ENCODE measurements around the gene EXD2.

The EXD2 gene, protein sequence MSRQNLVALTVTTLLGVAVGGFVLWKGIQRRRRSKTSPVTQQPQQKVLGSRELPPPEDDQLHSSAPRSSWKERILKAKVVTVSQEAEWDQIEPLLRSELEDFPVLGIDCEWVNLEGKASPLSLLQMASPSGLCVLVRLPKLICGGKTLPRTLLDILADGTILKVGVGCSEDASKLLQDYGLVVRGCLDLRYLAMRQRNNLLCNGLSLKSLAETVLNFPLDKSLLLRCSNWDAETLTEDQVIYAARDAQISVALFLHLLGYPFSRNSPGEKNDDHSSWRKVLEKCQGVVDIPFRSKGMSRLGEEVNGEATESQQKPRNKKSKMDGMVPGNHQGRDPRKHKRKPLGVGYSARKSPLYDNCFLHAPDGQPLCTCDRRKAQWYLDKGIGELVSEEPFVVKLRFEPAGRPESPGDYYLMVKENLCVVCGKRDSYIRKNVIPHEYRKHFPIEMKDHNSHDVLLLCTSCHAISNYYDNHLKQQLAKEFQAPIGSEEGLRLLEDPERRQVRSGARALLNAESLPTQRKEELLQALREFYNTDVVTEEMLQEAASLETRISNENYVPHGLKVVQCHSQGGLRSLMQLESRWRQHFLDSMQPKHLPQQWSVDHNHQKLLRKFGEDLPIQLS

DNA sequence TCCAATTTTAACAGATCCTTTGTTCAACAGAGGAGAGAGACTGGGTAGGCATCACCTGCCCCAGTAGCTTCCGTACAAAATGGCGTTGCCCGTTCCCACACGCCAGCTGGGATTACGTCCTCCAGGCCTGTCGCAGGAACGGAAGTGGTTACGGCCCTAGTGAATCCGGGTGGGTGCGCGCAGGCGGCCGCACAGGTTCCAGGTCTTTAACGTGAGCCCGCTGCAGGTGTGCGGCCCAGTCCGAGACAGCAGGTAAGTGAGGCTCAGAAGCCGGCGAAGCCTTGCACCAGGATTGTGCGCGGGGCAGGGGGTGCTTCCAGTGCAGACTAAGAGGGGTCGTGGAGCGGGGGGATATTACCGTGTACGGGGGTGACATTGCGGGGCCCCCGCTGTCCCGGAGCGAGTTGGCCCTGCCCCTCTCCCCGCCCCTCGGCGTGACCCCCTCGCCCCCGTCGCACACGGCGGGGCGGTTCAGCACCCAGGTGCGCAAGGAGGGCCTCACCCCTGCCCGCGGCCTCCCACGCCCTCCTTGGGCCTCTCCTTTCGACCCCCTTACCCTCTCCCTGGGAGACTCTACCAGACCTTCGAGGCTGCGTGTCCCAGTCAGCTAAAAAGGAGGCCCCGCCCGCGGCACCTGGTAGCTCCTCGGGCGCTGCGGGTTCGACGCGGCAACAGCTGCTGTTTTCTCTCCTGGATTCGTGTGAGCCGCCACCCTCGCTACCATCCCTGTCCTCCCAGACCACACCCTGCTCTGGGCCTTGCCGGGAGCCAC is at the start of gene EXD2:
Gene EXD2, plus strand, starts transcription at position 159 of the 772 bp plus-strand sequence. CDS start 17,973 bp downstream, outside the sequence.
- Mint-ChIP-seq H3K27ac (peak within 1 kb of the TSS; percentile 88), H3K4me3 (peak within 1 kb of the TSS; percentile 93), H3K27me3 (peaks cover 15% of the 10 kb centered on the region), H3K9me3 (no peaks in the 10 kb centered on the region), H3K4me1 (ENCODE audit: low read depth) (peaks cover 16% of the 10 kb centered on the region), H3K36me3 (ENCODE audit: low read depth) (peaks cover 10% of the 10 kb centered on the region)
- intact Hi-C loops (cut with micrococcal nuclease), result loop anchor here (5.0 kb wide), 1 partner anchor 39 kb away; the partner anchor contains the start of gene DCAF5

DNA sequence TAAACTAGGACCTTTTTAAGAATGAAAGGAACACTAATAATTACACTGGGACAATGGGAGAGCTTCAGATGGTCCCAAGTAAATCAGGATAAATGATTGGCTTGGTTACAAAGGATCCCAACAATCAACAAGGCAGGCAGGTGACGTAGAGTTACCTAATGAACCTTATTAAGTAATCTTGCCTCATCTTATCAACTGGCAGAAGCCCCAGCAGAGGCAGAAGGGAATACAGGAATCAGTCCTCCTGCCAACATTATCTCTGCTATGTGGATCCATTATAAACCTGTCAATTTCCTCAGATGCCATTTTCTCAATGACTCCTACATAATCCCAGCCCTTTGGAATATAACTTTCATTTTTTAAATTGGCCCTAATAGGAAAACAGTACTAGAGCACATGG is 49.7 kb upstream of the EXD2 start:
- H3K27me3 Mint-ChIP-seq, result no peaks in the 10 kb centered on the region
- H3K27ac Mint-ChIP-seq, result no peak overlapping the region
- peaks cover 28% of the 10 kb centered on the region for H3K36me3 Mint-ChIP-seq (ENCODE audit: low read depth)
- intact Hi-C loops (cut with micrococcal nuclease), result no loop called here
- no peaks in the 10 kb centered on the region for H3K9me3 Mint-ChIP-seq
- peaks cover 31% of the 10 kb centered on the region for H3K4me1 Mint-ChIP-seq (ENCODE audit: low read depth)
- no peak overlapping the region for H3K4me3 Mint-ChIP-seq

DNA sequence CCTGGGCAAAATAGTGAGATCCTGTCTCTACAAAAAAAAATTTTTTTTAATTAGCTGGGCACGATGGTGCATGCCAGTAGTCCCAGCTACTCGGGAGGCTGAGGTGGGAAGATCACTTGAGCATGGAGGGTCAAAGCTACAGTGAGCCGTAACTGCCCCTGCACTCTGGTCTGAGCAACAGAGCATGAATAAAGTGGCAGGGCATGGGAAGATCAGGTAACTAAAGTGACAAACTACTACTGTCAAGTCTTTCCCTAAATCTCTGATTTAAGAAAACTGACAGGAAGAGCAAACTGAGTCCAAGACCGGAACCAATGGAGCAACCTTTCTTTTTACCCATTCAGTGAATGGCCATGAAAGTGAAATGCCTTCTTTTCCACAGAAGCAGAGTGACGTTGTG is 49.2 kb upstream of the EXD2 start:
- Mint-ChIP-seq H3K4me3 (no peak overlapping the region), H3K27ac (no peak overlapping the region), H3K36me3 (ENCODE audit: low read depth) (peaks cover 28% of the 10 kb centered on the region), H3K27me3 (no peaks in the 10 kb centered on the region), H3K9me3 (no peaks in the 10 kb centered on the region), H3K4me1 (ENCODE audit: low read depth) (peaks cover 31% of the 10 kb centered on the region)
- intact Hi-C loops (cut with micrococcal nuclease), result no loop called here

DNA sequence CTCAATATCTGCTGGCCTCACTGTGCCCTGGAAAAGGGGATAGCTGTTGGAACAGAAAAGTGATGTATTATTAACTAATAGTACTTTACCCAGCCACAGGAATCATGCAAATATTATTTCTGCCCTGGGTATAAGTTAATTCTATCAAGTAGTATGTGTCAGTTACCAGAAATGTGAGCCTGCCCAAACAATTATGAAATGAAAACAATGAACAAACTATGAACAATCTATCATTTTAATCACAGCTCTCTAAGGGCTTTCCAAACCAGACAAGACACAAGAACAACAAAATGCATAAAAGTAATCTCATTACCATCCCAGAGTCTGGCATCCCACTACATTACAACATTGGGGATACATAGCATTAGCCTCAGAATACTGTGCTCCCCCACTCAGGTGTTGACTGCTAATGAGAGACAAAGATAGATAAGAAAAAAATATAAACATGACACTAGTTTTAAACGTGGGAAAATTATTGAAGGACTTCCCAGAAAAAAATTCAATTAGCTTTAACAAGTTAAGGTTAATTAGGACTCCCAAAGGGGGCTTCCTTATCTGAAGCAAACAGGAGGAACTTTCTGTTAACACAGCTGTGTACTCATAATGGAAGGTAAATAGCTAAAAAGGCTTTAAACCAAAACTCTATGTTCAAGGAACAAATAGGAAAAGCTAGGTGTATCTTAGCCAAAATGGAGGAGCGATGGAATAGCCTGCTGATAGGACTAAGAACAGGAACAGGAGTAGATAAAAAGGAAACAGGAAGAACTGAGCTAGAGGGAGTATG is 41.6 kb upstream of the EXD2 start:
- peaks cover 52% of the 10 kb centered on the region for H3K36me3 Mint-ChIP-seq (ENCODE audit: low read depth)
- H3K9me3 Mint-ChIP-seq, result no peaks in the 10 kb centered on the region
- H3K4me3 Mint-ChIP-seq, result no peak overlapping the region
- H3K27me3 Mint-ChIP-seq, result no peaks in the 10 kb centered on the region
- intact Hi-C loops (cut with micrococcal nuclease), result loop anchor here (5.0 kb wide), 1 partner anchor 43 kb away; the partner anchor contains the start of gene EXD2
- peaks cover 41% of the 10 kb centered on the region for H3K4me1 Mint-ChIP-seq (ENCODE audit: low read depth)
- peak overlapping the region; percentile 43 for H3K27ac Mint-ChIP-seq

DNA sequence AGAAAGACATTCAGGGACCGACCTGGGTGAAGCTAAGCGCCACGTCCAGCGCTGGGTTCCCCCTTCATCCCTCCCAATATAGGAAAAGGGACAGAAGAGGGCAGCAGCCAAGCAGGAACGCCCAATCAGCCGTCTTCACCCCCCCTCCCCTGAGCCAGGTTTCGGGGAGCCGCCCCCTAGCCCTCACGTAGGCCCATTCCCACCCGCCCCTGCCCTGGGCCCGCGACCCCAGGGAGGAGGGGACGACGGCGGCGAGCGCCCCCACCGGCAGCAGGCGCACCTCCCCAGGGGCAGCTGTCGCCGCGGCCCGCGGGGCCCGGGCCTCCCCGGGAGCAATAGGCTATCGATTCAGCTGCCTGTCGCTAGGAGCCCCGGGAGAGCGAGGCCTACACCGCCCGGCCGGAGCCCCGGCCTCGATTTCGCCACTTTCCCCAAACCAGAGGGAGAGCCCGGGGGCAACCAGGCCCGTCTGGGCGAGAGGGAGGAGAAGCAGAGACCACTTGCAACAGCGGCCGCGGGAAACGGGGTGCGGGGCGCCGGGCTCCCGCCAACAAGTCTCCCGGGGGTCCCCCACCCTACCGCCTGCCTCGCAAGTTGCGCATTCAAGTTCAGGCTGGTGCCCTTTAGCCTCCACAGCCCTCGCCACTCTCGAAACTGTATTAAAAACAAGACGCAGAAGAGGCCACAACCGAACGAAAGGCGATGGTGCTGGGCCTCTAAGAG is 39.7 kb upstream of the EXD2 start:
- intact Hi-C loops (cut with micrococcal nuclease), result loop anchor here (2.0 to 5.0 kb wide), 2 partner anchors 41 to 175 kb away; partner anchors contain the start of gene EXD2
- H3K9me3 Mint-ChIP-seq, result no peaks in the 10 kb centered on the region
- peak overlapping the region; percentile 96 for H3K27ac Mint-ChIP-seq
- H3K4me1 Mint-ChIP-seq (ENCODE audit: low read depth), result peaks cover 41% of the 10 kb centered on the region
- peak overlapping the region; percentile 92 for H3K4me3 Mint-ChIP-seq
- H3K36me3 Mint-ChIP-seq (ENCODE audit: low read depth), result peaks cover 52% of the 10 kb centered on the region
- H3K27me3 Mint-ChIP-seq, result peaks cover 8% of the 10 kb centered on the region

DNA sequence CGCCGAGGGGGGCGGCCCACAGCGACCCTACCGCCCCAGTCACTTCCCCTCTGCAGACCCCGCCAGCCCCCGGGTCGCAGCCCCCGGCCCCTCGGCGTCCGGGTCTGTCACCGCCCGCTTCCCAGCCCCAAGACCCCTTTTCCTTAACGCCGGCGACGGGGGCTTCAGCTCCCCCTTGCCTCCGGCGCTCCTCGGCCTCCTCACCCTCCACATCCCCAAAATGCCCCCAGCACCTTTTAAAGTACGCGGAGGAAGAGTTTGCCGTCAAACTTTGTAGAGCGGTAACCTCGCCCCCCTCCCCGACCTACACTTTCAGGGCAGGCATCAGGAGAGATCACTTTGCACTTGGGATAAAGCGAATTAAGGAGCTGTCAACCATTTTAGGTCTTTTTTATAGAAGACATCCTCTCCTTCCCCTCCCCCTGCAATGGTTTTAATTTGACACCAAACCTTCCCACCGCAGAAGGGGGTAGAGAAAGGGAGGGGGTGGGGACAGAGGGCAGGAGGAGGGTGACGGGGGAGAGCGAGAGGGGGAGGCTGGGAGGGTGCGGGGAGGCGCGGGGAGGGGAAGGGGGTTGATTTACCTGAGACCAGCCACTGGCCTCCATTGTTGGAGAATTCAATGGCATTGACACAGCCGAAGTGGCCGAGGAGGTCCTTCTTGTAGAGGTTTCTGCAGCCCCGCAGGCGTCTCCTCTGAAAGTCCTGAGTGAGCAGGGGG is 39.0 kb upstream of the EXD2 start:
- Mint-ChIP-seq H3K36me3 (ENCODE audit: low read depth) (peaks cover 51% of the 10 kb centered on the region), H3K4me3 (peak overlapping the region; percentile 92), H3K9me3 (no peaks in the 10 kb centered on the region), H3K27me3 (peaks cover 9% of the 10 kb centered on the region), H3K27ac (peak overlapping the region; percentile 96), H3K4me1 (ENCODE audit: low read depth) (peaks cover 40% of the 10 kb centered on the region)
- intact Hi-C loops (cut with micrococcal nuclease), result loop anchor here (2.0 to 5.0 kb wide), 2 partner anchors 40 to 176 kb away; partner anchors contain the start of gene EXD2

DNA sequence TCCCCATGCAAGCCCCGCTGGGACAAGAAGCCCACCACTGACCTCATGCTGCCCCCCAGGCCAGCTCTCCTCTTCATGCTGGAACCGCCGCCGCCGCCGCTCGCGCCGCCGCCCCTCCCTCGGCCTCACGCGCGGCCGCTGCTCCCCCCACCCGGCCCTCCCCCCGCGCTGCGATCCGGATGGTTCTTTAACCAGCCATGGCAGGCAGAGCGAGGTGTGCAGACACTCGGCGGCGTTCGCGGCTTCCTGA is 38.5 kb upstream of the EXD2 start, which contains the start of gene DCAF5:
Gene DCAF5, minus strand, starts transcription at position 218 of the 250 bp plus-strand sequence. Its CDS starts 141 bp downstream, at position 77.
- intact Hi-C loops (cut with micrococcal nuclease), result loop anchor here (2.0 to 5.0 kb wide), 2 partner anchors 39 to 176 kb away; partner anchors contain the start of gene EXD2
- H3K27me3 Mint-ChIP-seq, result peaks cover 12% of the 10 kb centered on the region
- H3K4me1 Mint-ChIP-seq (ENCODE audit: low read depth), result peaks cover 35% of the 10 kb centered on the region
- H3K27ac Mint-ChIP-seq, result peak within 1 kb of the TSS; percentile 96
- no peaks in the 10 kb centered on the region for H3K9me3 Mint-ChIP-seq
- peak within 1 kb of the TSS; percentile 92 for H3K4me3 Mint-ChIP-seq
- H3K36me3 Mint-ChIP-seq (ENCODE audit: low read depth), result peaks cover 46% of the 10 kb centered on the region

DNA sequence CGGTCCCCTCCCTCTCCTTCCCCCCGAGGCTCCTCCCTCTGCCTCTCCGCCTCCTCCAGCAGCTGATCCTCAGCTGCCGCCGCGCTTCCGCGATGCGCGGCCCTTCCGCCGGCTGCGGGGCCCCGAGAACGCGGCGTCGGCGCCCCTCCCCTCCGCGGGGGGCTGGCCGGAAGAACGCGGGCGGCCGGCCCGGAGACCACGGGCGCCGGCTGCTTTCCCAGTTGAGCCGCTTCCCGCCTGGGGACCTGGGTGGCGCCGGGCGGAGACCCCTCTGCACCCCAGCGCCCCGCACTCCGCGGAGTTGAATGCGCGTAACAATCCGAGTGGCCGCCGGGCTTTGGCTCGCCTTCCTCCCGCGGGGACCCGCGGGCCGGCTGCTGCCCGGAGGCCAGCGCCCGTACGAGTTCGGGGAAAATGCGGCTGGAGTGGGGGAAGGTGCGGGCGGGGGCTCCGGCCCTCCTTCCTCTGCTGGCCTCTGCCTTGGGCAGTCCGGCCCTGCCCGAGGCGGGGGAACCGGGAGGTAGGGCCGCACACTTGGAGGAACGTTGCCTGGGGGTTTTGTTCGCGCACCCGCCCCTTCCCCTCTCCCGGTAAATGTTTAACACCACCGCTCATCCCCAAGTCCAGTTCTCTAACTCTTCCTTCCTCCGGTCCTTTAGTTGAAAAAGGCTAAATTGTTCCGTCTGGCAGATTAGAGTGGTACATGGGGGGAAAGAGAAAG is 38.0 kb upstream of the EXD2 start:
- Mint-ChIP-seq H3K9me3 (no peaks in the 10 kb centered on the region), H3K27ac (peak overlapping the region; percentile 96), H3K36me3 (ENCODE audit: low read depth) (peaks cover 41% of the 10 kb centered on the region), H3K27me3 (peaks cover 12% of the 10 kb centered on the region), H3K4me3 (peak overlapping the region; percentile 92), H3K4me1 (ENCODE audit: low read depth) (peaks cover 35% of the 10 kb centered on the region)
- intact Hi-C loops (cut with micrococcal nuclease), result loop anchor here (2.0 to 5.0 kb wide), 2 partner anchors 39 to 177 kb away; partner anchors contain the start of gene EXD2

DNA sequence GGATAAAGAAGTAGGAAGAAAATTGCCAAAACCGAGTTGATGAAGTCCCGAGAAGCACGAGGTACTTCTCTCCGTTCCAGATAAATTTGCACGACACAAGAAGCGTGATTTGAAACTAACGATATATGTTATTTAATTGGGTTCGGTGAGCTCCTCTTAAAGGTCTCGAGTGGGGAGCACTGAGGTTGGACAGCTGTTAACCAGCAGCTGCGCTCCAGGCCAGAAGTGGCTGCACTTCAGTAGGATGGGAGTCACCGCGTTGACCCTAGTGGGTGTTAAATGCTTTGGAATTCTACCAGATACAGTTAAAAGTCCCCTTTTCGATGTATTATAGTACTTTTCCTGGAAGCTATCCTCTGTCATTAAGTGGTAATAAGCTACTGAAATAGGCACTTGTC is 37.4 kb upstream of the EXD2 start:
- H3K36me3 Mint-ChIP-seq (ENCODE audit: low read depth), result peaks cover 35% of the 10 kb centered on the region
- peaks cover 31% of the 10 kb centered on the region for H3K4me1 Mint-ChIP-seq (ENCODE audit: low read depth)
- intact Hi-C loops (cut with micrococcal nuclease), result loop anchor here (2.0 to 5.0 kb wide), 2 partner anchors 38 to 177 kb away; partner anchors contain the start of gene EXD2
- H3K27ac Mint-ChIP-seq, result peak overlapping the region; percentile 96
- no peaks in the 10 kb centered on the region for H3K9me3 Mint-ChIP-seq
- H3K4me3 Mint-ChIP-seq, result peak overlapping the region; percentile 92
- peaks cover 12% of the 10 kb centered on the region for H3K27me3 Mint-ChIP-seq

DNA sequence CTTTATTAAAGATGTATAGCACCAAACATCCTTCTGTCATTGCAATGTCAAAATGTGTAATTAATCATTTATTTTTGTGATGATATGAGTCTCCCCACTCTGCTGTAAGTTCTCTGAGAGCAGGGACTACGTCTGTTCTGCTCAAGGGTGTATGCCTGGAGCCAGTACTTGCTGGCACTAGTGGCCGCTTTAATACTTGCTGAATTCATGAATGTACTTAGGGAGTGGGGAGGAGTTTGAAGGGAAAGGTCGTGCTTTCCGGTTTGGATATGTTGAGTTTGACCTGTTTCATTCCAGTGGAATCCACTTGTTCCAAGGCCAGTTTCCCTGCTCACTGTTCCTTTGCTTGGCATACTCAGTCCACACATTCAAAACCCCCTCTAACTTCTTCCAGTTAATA is 36.5 kb upstream of the EXD2 start:
- no peaks in the 10 kb centered on the region for H3K9me3 Mint-ChIP-seq
- peaks cover 27% of the 10 kb centered on the region for H3K36me3 Mint-ChIP-seq (ENCODE audit: low read depth)
- no peak overlapping the region for H3K4me3 Mint-ChIP-seq
- H3K4me1 Mint-ChIP-seq (ENCODE audit: low read depth), result peaks cover 22% of the 10 kb centered on the region
- H3K27ac Mint-ChIP-seq, result no peak overlapping the region
- peaks cover 14% of the 10 kb centered on the region for H3K27me3 Mint-ChIP-seq
- intact Hi-C loops (cut with micrococcal nuclease), result loop anchor here (5.0 kb wide), 1 partner anchor 38 kb away; the partner anchor contains the start of gene EXD2

DNA sequence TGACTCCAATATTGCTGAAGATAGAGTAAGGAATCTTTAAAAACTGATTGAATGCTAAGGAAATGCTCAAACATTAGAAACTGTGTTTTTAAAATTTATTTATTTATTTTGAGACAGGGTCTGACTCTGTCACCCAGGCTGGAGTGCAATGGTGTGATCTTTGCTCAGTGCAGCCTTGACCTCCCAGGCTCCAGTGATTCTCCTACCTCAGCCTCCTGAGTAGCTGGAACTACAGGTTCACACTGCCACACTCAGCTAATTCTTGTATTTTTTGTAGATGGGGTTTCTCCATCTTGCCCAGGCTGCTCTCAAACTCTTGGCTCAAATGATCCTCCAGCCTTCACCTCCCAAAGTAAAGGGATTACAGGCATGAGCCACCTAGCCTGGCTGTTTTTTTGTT is 35.1 kb upstream of the EXD2 start:
- peaks cover 4% of the 10 kb centered on the region for H3K9me3 Mint-ChIP-seq
- intact Hi-C loops (cut with micrococcal nuclease), result no loop called here
- no peak overlapping the region for H3K27ac Mint-ChIP-seq
- H3K4me1 Mint-ChIP-seq (ENCODE audit: low read depth), result peaks cover 8% of the 10 kb centered on the region
- peaks cover 21% of the 10 kb centered on the region for H3K27me3 Mint-ChIP-seq
- H3K4me3 Mint-ChIP-seq, result no peak overlapping the region
- peaks cover 21% of the 10 kb centered on the region for H3K36me3 Mint-ChIP-seq (ENCODE audit: low read depth)

DNA sequence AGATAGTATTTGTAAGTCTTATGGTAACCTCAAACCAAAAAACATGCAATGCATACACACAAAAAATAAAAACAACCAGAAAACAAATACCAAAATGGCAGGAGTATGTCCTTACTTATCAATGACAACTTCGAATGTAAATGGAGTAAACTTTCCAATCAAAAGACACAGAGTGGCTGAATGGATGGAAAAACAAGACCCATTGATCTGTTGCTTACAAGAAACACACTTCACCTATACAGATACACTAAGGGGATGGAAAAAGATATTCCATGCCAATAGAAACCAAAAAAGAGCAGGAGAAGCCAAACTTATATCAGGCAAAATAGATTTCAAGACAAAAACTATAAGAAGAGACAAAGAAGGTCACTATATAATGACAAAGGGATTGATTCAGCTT is 29.7 kb upstream of the EXD2 start:
- H3K9me3 Mint-ChIP-seq, result peaks cover 21% of the 10 kb centered on the region
- H3K4me1 Mint-ChIP-seq (ENCODE audit: low read depth), result no peaks in the 10 kb centered on the region
- H3K27ac Mint-ChIP-seq, result no peak overlapping the region
- H3K4me3 Mint-ChIP-seq, result no peak overlapping the region
- no peaks in the 10 kb centered on the region for H3K36me3 Mint-ChIP-seq (ENCODE audit: low read depth)
- intact Hi-C loops (cut with micrococcal nuclease), result no loop called here
- H3K27me3 Mint-ChIP-seq, result peaks cover 30% of the 10 kb centered on the region

Measured in dendritic cell treated with granulocyte-macrophage colony-stimulating factor and Interleukin-4, amounts not matched to agents 40 ng/mL and 50 ng/mL, for 4 days (primary cell).